Right cardiac atrium (tissue), 5 donors: Measurements from ENCODE around the gene ARL13B. TPM values are rescaled to one million over a fixed set of nuclear protein-coding genes. Genes with fewer than 3 reads are reported as not detected.
A peak's percentile ranks its signal among the peaks of the same experiment; 100 is the strongest.
"Not testable (repeated sequence)": the region's sequence is repeated elsewhere in the genome, so short reads cannot be mapped to it uniquely, and the experiment has no call there.

ENCODE experiments used
- ATAC-seq, 2 donors: fragments of 200-7000 bp; cut with Tn5 transposase; one replicate each; pipeline versions ENCODE4 v1.8.0 to v1.9.1; 2020; ENCODE audit warnings: moderate library complexity in 2 of 2, mild to moderate bottlenecking in 1 of 2
- DNase-seq, 3 donors: peaks; one replicate each; pipeline ENCODE4 v3.0.0-alpha.2; 2020
- H3K27ac ChIP-seq: one replicate; pipeline ENCODE4 v1.5.1; 2013; ENCODE audit warnings: mild to moderate bottlenecking, low read length, control low read depth, moderate library complexity
- H3K27me3 ChIP-seq: one replicate; pipeline ENCODE4 v1.6.1; 2013; ENCODE audit not compliant: control insufficient read depth, insufficient read depth
- H3K4me1 ChIP-seq: one replicate; pipeline ENCODE4 v1.6.1; 2013; ENCODE audit warnings: low read length; ENCODE audit not compliant: control insufficient read depth, insufficient read depth
- H3K4me3 ChIP-seq: one replicate; pipeline ENCODE4 v1.5.1; 2013; ENCODE audit warnings: low read length, control low read depth
- H3K9me3 ChIP-seq: one replicate; pipeline ENCODE4 v1.6.1; 2013; ENCODE audit warnings: low read length; ENCODE audit not compliant: control insufficient read depth
- WGBS: extraction: QIAGEN DNeasy Blood & Tissue Kit; methylation state at CpG from one replicate; pipeline ENCODE4 v1.1.7; 2013; 5-methylcytosine and 5-hydroxymethylcytosine counted together
- intact Hi-C, 4 donors: fragments of 100-400 bp; cut with DNase I; formaldehyde crosslinking; loops; one replicate each; pipeline versions ENCODE4 v1.11.0 to v1.14.0; 2022 to 2023
- long read RNA-seq, 4 donors: library from polyadenylated mRNA; unstranded; transcript quantifications; one replicate each; pipeline ENCODE4 v2.0.0, GENCODE V29; 2020 to 2021
- polyA plus RNA-seq: library from polyadenylated mRNA; stranded (reverse); fragments of 200-250 nt; gene quantifications from one replicate; pipeline ENCODE4 v1.2.3, GENCODE V29; 2013
- total RNA-seq, 4 donors: library from RNA; stranded (reverse); fragmentation: NEBNext Ultra II Directional; extraction: Animal tissue kit (Norgen Biotek cat#: 25700); gene quantifications; one replicate each; pipeline ENCODE4 v1.2.1, GENCODE V29; 2021
- donor health status: healthy with polysubstance abuse.
- donor health status: DM: no; HTN: yes; CAD: no.
- donor health status: DM: no; HTN: no; CAD: no.
- donor health status: DM: no; HTN: yes; CAD: no; lungs with severe emphysema.
- donor health status: DM: yes; HTN: yes; CAD: no.

Gene ARL13B
- total RNA-seq (10 to 100 TPM in 1 of 4 donors, 1 to 10 TPM in 3; 5.9 to 10.1 (median 7.6) TPM), polyA plus RNA-seq (3.4 TPM)
- long read RNA-seq, donor 1, partial matches to known transcripts: 4 of 9 reads
- long read RNA-seq, donor 1, other reads (novel, unspliced or antisense): 4 of 9 reads
- long read RNA-seq, donor 2, partial matches to known transcripts: 0 of 1 reads
- long read RNA-seq, donor 2, other reads (novel, unspliced or antisense): 0 of 1 reads
- long read RNA-seq, donor 3, partial matches to known transcripts: 1 of 11 reads
- long read RNA-seq, donor 3, other reads (novel, unspliced or antisense): 10 of 11 reads
- long read RNA-seq, donor 4, partial matches to known transcripts: 0 of 2 reads
- long read RNA-seq, donor 4, other reads (novel, unspliced or antisense): 1 of 2 reads

GRCh38 chr3:93979850-93980676, at the start of gene ARL13B:
ARL13B (plus strand) TSS chr3:93980155; CDS start chr3:93980424, 269 bp downstream.
- Histone ChIP-seq H3K27me3 (no peaks in the 10 kb centered on the region), H3K27ac (peak within 1 kb of the TSS; percentile 95), H3K9me3 (no peaks in the 10 kb centered on the region), H3K4me3 (peak within 1 kb of the TSS; percentile 79), H3K4me1 (no peaks in the 10 kb centered on the region)
- under 1% methylated on average over 66 of the region's 66 CpGs for WGBS
- DNase-seq (peak; percentile 99), ATAC-seq (peak; percentile 100)
- intact Hi-C loops: loop anchor here in 1 of 4 donors (10.0 kb wide), 1 partner anchor 65 kb away; no protein-coding TSS in a partner anchor

GRCh38 chr3:93931597-93932229, 48.2 kb upstream of the ARL13B start:
- no peaks in the 10 kb centered on the region for H3K9me3 ChIP-seq
- WGBS: 72% methylated on average over 5 of the region's 5 CpGs
- intact Hi-C loops: no loop called here
- DNase-seq (no peak), ATAC-seq (peak; percentile 60 to 65)
- H3K4me3 ChIP-seq: no peak overlapping the region
- H3K27me3 ChIP-seq: no peaks in the 10 kb centered on the region
- H3K27ac ChIP-seq: no peak overlapping the region
- no peaks in the 10 kb centered on the region for H3K4me1 ChIP-seq

GRCh38 chr3:93934366-93935046, 45.4 kb upstream of the ARL13B start:
- intact Hi-C loops: no loop called here
- DNase-seq: no peak
- no peak overlapping the region for H3K27ac ChIP-seq
- no peaks in the 10 kb centered on the region for H3K27me3 ChIP-seq
- ATAC-seq: no peak
- no peaks in the 10 kb centered on the region for H3K9me3 ChIP-seq
- H3K4me1 ChIP-seq: no peaks in the 10 kb centered on the region
- WGBS: 70% methylated on average over 5 of the region's 5 CpGs
- H3K4me3 ChIP-seq: no peak overlapping the region

GRCh38 chr3:93936549-93936948, 43.4 kb upstream of the ARL13B start:
- WGBS: 96% methylated on average over 1 of the region's 1 CpG
- no peak overlapping the region for H3K4me3 ChIP-seq
- no peaks in the 10 kb centered on the region for H3K4me1 ChIP-seq
- no peaks in the 10 kb centered on the region for H3K27me3 ChIP-seq
- ATAC-seq (no peak), DNase-seq (no peak)
- intact Hi-C loops: no loop called here
- no peak overlapping the region for H3K27ac ChIP-seq
- H3K9me3 ChIP-seq: no peaks in the 10 kb centered on the region

- ATAC-seq, intact Hi-C loops, H3K27me3 ChIP-seq, DNase-seq, H3K9me3 ChIP-seq, H3K4me3 ChIP-seq, H3K4me1 ChIP-seq, H3K27ac ChIP-seq: not testable (repeated sequence)
- 97% methylated on average over 6 of the region's 6 CpGs for WGBS
Observed at GRCh38 chr3:93937485-93937884, 42.5 kb upstream of the ARL13B start.

GRCh38 chr3:93949958-93950357, 30.0 kb upstream of the ARL13B start:
- DNase-seq, H3K27me3 ChIP-seq, H3K4me3 ChIP-seq, H3K4me1 ChIP-seq, intact Hi-C loops, H3K27ac ChIP-seq, ATAC-seq, H3K9me3 ChIP-seq: not testable (repeated sequence)
- 89% methylated on average over 8 of the region's 8 CpGs for WGBS

GRCh38 chr3:93961026-93961425, 18.9 kb upstream of the ARL13B start:
- 95% methylated on average over 1 of the region's 1 CpG for WGBS
- Histone ChIP-seq H3K4me3 (no peak overlapping the region), H3K27ac (no peak overlapping the region), H3K9me3 (no peaks in the 10 kb centered on the region), H3K4me1 (peaks cover 2% of the 10 kb centered on the region), H3K27me3 (no peaks in the 10 kb centered on the region)
- DNase-seq (no peak), ATAC-seq (no peak)
- intact Hi-C loops: no loop called here

GRCh38 chr3:93961489-93961888, 18.5 kb upstream of the ARL13B start:
- H3K27ac ChIP-seq: no peak overlapping the region
- peaks cover 2% of the 10 kb centered on the region for H3K4me1 ChIP-seq
- H3K9me3 ChIP-seq: no peaks in the 10 kb centered on the region
- H3K4me3 ChIP-seq: no peak overlapping the region
- DNase-seq (no peak), ATAC-seq (no peak)
- no peaks in the 10 kb centered on the region for H3K27me3 ChIP-seq
- intact Hi-C loops: no loop called here
- 59% methylated on average over 1 of the region's 1 CpG for WGBS

- Histone ChIP-seq H3K9me3 (no peaks in the 10 kb centered on the region), H3K4me3 (no peak overlapping the region), H3K27me3 (no peaks in the 10 kb centered on the region), H3K4me1 (peaks cover 2% of the 10 kb centered on the region), H3K27ac (no peak overlapping the region)
- 89% methylated on average over 3 of the region's 3 CpGs for WGBS
- no peak for DNase-seq
- intact Hi-C loops: no loop called here
- ATAC-seq: no peak
Observed at GRCh38 chr3:93962798-93963197, 17.2 kb upstream of the ARL13B start.

GRCh38 chr3:93965106-93965505, 14.8 kb upstream of the ARL13B start:
- H3K27me3 ChIP-seq: not testable (repeated sequence)

More at GRCh38 chr3:93965106-93965505, 14.8 kb upstream of the ARL13B start:
- H3K4me1 ChIP-seq, H3K4me3 ChIP-seq, H3K27ac ChIP-seq, H3K9me3 ChIP-seq, intact Hi-C loops, ATAC-seq, DNase-seq: not testable (repeated sequence)
- WGBS: 98% methylated on average over 19 of the region's 19 CpGs
